Spleen (tissue), 11 donors: ENCODE measurements around the gene ZNF618. TPM values are rescaled to one million over a fixed set of nuclear protein-coding genes. Genes with fewer than 3 reads are reported as not detected.

ENCODE experiments used
- DNase-seq: peaks from one replicate; pipeline ENCODE4 v3.0.0-alpha.2; 2020
- H3K27ac ChIP-seq, 8 donors: fragments of 200-600 bp; sonication (generic) in 7 of 8; 1 replicate in 4 of 8; 2 replicates in 4 of 8; pipeline versions ENCODE4 v1.5.0 to v1.8.0; 2016 to 2021; ENCODE audit warnings: inconsistent platforms in 4 of 8, mild to moderate bottlenecking in 4 of 8, moderate library complexity in 1 of 8
- H3K27me3 ChIP-seq, 7 donors: fragments of 200-600 bp; sonication (generic) in 6 of 7; replicated peaks in 1 of 7; 1 replicate in 4 of 7; 2 replicates in 3 of 7; pipeline versions ENCODE4 v1.5.0 to v1.8.0; 2016 to 2021; ENCODE audit warnings: inconsistent platforms in 3 of 7, mild to moderate bottlenecking in 1 of 7
- H3K36me3 ChIP-seq, 6 donors: fragments of 200-600 bp; sonication (generic) in 5 of 6; 1 replicate in 4 of 6; 2 replicates in 2 of 6; pipeline versions ENCODE4 v1.5.0 to v1.8.0; 2016 to 2021; ENCODE audit warnings: inconsistent platforms in 2 of 6
- H3K4me1 ChIP-seq, 6 donors: fragments of 200-600 bp; sonication (generic) in 5 of 6; 1 replicate in 3 of 6; 2 replicates in 3 of 6; pipeline versions ENCODE4 v1.5.0 to v1.8.0; 2016 to 2021; ENCODE audit warnings: inconsistent platforms in 3 of 6
- H3K4me3 ChIP-seq, 8 donors: fragments of 200-600 bp; sonication (generic) in 7 of 8; 1 replicate in 4 of 8; 2 replicates in 4 of 8; pipeline versions ENCODE4 v1.5.0 to v1.8.0; 2016 to 2021; ENCODE audit warnings: inconsistent platforms in 4 of 8, mild to moderate bottlenecking in 4 of 8, moderate library complexity in 2 of 8
- H3K9me3 ChIP-seq, 8 donors: fragments of 200-600 bp; sonication (generic) in 7 of 8; 1 replicate in 4 of 8; 2 replicates in 4 of 8; pipeline versions ENCODE4 v1.5.0 to v1.8.0; 2016 to 2021; ENCODE audit warnings: inconsistent platforms in 4 of 8
- CTCF ChIP-seq, 11 experiments: fragments of 200-600 bp in 7 of 11; fragments of 450-650 bp in 4 of 11; sonication (generic) in 4 of 11; IDR thresholded peaks in 8 of 11; conservative IDR thresholded peaks in 3 of 11; 1 replicate in 7 of 11; 2 replicates in 4 of 11; pipeline versions ENCODE4 v1.4.0 to v1.8.0; 2016 to 2021; ENCODE audit warnings: antibody characterized with exemption in 11 of 11, inconsistent platforms in 4 of 11, mild to moderate bottlenecking in 1 of 11
- POLR2A ChIP-seq, 3 donors: fragments of 450-650 bp; IDR thresholded peaks; one replicate each; pipeline ENCODE4 v1.5.1; 2017; ENCODE audit warnings: antibody characterized with exemption in 3 of 3, mild to moderate bottlenecking in 1 of 3
- POLR2AphosphoS5 ChIP-seq, 3 donors: sonication (generic); formaldehyde crosslinking; IDR thresholded peaks; one replicate each; pipeline ENCODE4 v1.5.1; 2017; ENCODE audit warnings: antibody characterized with exemption in 3 of 3
- WGBS, 5 donors: extraction: QIAGEN DNeasy Blood & Tissue Kit in 3 of 5; methylation state at CpG; one replicate each; pipeline versions ENCODE4 v1.1.5 to v1.1.7; 2013 to 2018; 5-methylcytosine and 5-hydroxymethylcytosine counted together
- intact Hi-C: fragments of 100-400 bp; cut with DNase I; formaldehyde crosslinking; loops from one replicate; pipeline ENCODE4 v1.15.0; 2023; ENCODE audit warnings: low total_unique reads
- polyA plus RNA-seq, 3 donors: library from polyadenylated mRNA; stranded (reverse); fragments of 200-250 nt; gene quantifications; one replicate each; pipeline ENCODE4 v1.2.1, GENCODE V29; 2013
- total RNA-seq, 7 donors: library from RNA; depleted of rRNA in 3 of 7; stranded (reverse); fragments of >200 nt in 3 of 7; fragmentation: NEBNext Ultra II Directional in 4 of 7; extraction: Animal tissue kit (Norgen Biotek cat#: 25700) in 4 of 7; gene quantifications; one replicate each; pipeline versions ENCODE4 v1.1.0 to v1.2.1, GENCODE V29; 2016 to 2021
- donor health status: healthy with polysubstance abuse.
- donor health status: DM: no; HTN: no; CAD: no; lungs with moderate emphysema.
- donor health status: DM: no; HTN: no; CAD: no.
- donor health status: Bipolar disorder and iron deficiency.
- donor health status: healthy.
- donor health status: DM: no; HTN: no; CAD: no.
- donor health status: DM: yes; HTN: yes; CAD: no.

Gene ZNF618
- total and polyA plus RNA-seq, 10 donors = 0.58 to 14.8 (median 8.4) TPM

GRCh38 chr9:114004221-114004716, 128.2 kb downstream of the ZNF618 start:
- DNase-seq = peak; percentile 73
- Histone ChIP-seq H3K27me3 (no peaks in the 10 kb centered on the region), H3K4me3 (no peak overlapping the region), H3K36me3 (peaks cover 0 to 53% (median 2%) of the 10 kb centered on the region in 6 donors), H3K4me1 (peaks cover 0 to 18% (median 7%) of the 10 kb centered on the region in 6 donors), H3K27ac (peak overlapping the region in 5 of 8 donors; percentile 4 to 60 (median 46)), H3K9me3 (peaks cover 0 to 6% (median 0%) of the 10 kb centered on the region in 8 donors)
- 26 to 42% (median 41%) methylated on average over 15 of the region's 15 CpGs for WGBS, 5 donors
- intact Hi-C loops = no loop called here
- TF ChIP-seq POLR2A (IDR thresholded peaks at IDR 0.05) (no peak), CTCF (IDR thresholded peaks at IDR 0.05 in 8 of 11, conservative IDR thresholded peaks at IDR 0.05 in 3 of 11) (no peak), POLR2AphosphoS5 (IDR thresholded peaks at IDR 0.05) (peak in 2 of 3 donors; percentile 61 to 71)

GRCh38 chr9:114005371-114006154, 129.5 kb downstream of the ZNF618 start:
- peaks cover 0 to 6% (median 0%) of the 10 kb centered on the region in 8 donors for H3K9me3 ChIP-seq
- H3K36me3 ChIP-seq = peaks cover 0 to 56% (median 2%) of the 10 kb centered on the region in 6 donors
- H3K27me3 ChIP-seq = no peaks in the 10 kb centered on the region
- TF ChIP-seq CTCF (IDR thresholded peaks at IDR 0.05 in 8 of 11, conservative IDR thresholded peaks at IDR 0.05 in 3 of 11) = no peak
- no peak for TF ChIP-seq POLR2AphosphoS5 (IDR thresholded peaks at IDR 0.05)
- TF ChIP-seq POLR2A (IDR thresholded peaks at IDR 0.05) = no peak
- WGBS, 5 donors = 69 to 94% (median 79%) methylated on average over 9 of the region's 9 CpGs
- peaks cover 0 to 18% (median 7%) of the 10 kb centered on the region in 6 donors for H3K4me1 ChIP-seq
- no peak overlapping the region for H3K27ac ChIP-seq
- no peak overlapping the region for H3K4me3 ChIP-seq
- peak; percentile 43 for DNase-seq
- intact Hi-C loops = no loop called here

- intact Hi-C loops = no loop called here
- Histone ChIP-seq H3K4me1 (peaks cover 0 to 18% (median 7%) of the 10 kb centered on the region in 6 donors), H3K4me3 (no peak overlapping the region), H3K9me3 (peaks cover 0 to 6% (median 0%) of the 10 kb centered on the region in 8 donors), H3K27ac (no peak overlapping the region), H3K27me3 (no peaks in the 10 kb centered on the region), H3K36me3 (peaks cover 0 to 62% (median 2%) of the 10 kb centered on the region in 6 donors)
- DNase-seq = peak; percentile 47
- TF ChIP-seq POLR2A (IDR thresholded peaks at IDR 0.05) = no peak
- TF ChIP-seq CTCF (IDR thresholded peaks at IDR 0.05 in 8 of 11, conservative IDR thresholded peaks at IDR 0.05 in 3 of 11) = no peak
- TF ChIP-seq POLR2AphosphoS5 (IDR thresholded peaks at IDR 0.05) = no peak
- WGBS, 5 donors = 89 to 93% (median 89%) methylated on average over 4 of the region's 4 CpGs
Measured at GRCh38 chr9:114006155-114006550, 130.0 kb downstream of the ZNF618 start.
